Lower leg skin (tissue), 3 donors: Measurements from ENCODE around the gene TFRC.

Experiments used
- CTCF ChIP-seq, 3 donors: fragments of 450-650 bp; IDR thresholded peaks; one replicate each; pipeline ENCODE4 v1.5.1; 2016; ENCODE audit warnings: antibody characterized with exemption in 3 of 3, mild to moderate bottlenecking in 3 of 3, moderate library complexity in 2 of 3
- POLR2A ChIP-seq, 2 donors: fragments of 450-650 bp; IDR thresholded peaks; one replicate each; pipeline ENCODE4 v1.6.1; 2016 to 2017; ENCODE audit warnings: antibody characterized with exemption in 2 of 2, mild to moderate bottlenecking in 1 of 2, moderate library complexity in 1 of 2

- TF ChIP-seq CTCF (IDR thresholded peaks at IDR 0.05) (no peak), POLR2A (IDR thresholded peaks at IDR 0.05) (no peak)
Measured at GRCh38 chr3:196050597-196050996, 31.3 kb downstream of the TFRC start.
